HepG2 (cell line): ENCODE measurements around the gene EFCAB14. TPM values are rescaled to one million over a fixed set of nuclear protein-coding genes. Genes with fewer than 3 reads are reported as not detected.

Experiments
- ATAC-seq: fragments of 200-7000 bp; cut with Tn5 transposase; 3 replicates; pipeline ENCODE4 v1.9.1; 2020; ENCODE audit warnings: mild to moderate bottlenecking, moderate library complexity
- BruUV-seq: library from RNA; stranded (reverse); fragments of 400-500 nt; replicated peaks from 2 replicates; lab custom pipeline; 2021; lab: Mats Ljungman, UMichigan
- CTCF ChIA-PET: fragments of 300-600 bp; formaldehyde crosslinking; extraction: SDS; loops from one replicate; lab custom pipeline; 2021; ENCODE audit warnings: low total read pairs, inconsistent platforms, low intra/inter-chr PET ratio; lab: Yijun Ruan, JAX
- POLR2A ChIA-PET: fragments of 350-600 bp; sonication (Branson Sonifier 250); formaldehyde crosslinking; loops from one replicate; lab custom pipeline; 2020; ENCODE audit warnings: antibody characterized with exemption, inconsistent platforms; lab: Yijun Ruan, JAX
- DNase-seq: peaks from one replicate; pipeline ENCODE4 v3.0.0-alpha.2; 2015; ENCODE audit warnings: low spot score
- FAIRE-seq: peaks from 3 replicates; lab custom pipeline; 2011; peaks lifted over from hg19 to GRCh38; lab: Jason Lieb, UNC
- H2AFZ ChIP-seq: one replicate; pipeline ENCODE4 v1.6.1; 2011; ENCODE audit warnings: low read length, inconsistent platforms
- H3K27ac ChIP-seq: fragments of 300-600 bp; 3 replicates; pipeline ENCODE4 v1.8.0; 2011; ENCODE audit warnings: mixed run types, mild to moderate bottlenecking, mixed read lengths, low read length, inconsistent platforms; ENCODE audit not compliant: insufficient read depth; ENCODE audit errors: extremely low read length
- H3K27me3 ChIP-seq, 2 experiments: fragments of 200-600 bp in 1 of 2; 2 replicates in 1 of 2; 3 replicates in 1 of 2; pipeline versions ENCODE4 v1.6.0 to v1.8.0; 2011; ENCODE audit warnings: low read length in 2 of 2, mild to moderate bottlenecking in 2 of 2, moderate library complexity in 2 of 2, inconsistent platforms in 1 of 2; ENCODE audit not compliant: insufficient read depth in 2 of 2, control insufficient read depth in 1 of 2
- H3K36me3 ChIP-seq, 2 experiments: fragments of 200-600 bp in 1 of 2; replicated peaks in 1 of 2; 2 replicates in 1 of 2; 3 replicates in 1 of 2; pipeline versions ENCODE4 v1.5.1 to v1.8.0; 2011; ENCODE audit warnings: low read length in 2 of 2, inconsistent platforms in 1 of 2; ENCODE audit not compliant: insufficient read depth in 2 of 2, control insufficient read depth in 1 of 2
- H3K4me1 ChIP-seq: 2 replicates; pipeline ENCODE4 v1.5.1; 2012; ENCODE audit warnings: low read length, inconsistent platforms; ENCODE audit not compliant: insufficient read depth
- H3K4me2 ChIP-seq: 2 replicates; pipeline ENCODE4 v1.6.0; 2011; ENCODE audit warnings: low read depth, low read length, inconsistent platforms
- H3K4me3 ChIP-seq, 3 experiments: fragments of 200-600 bp in 1 of 3; sonication (generic), shearing (Covaris generic) in 1 of 3; replicated peaks in 1 of 3; 2 replicates each; pipeline ENCODE4 v1.5.1; 2011 to 2016; ENCODE audit warnings: low read length in 3 of 3, inconsistent platforms in 2 of 3, low read depth in 2 of 3, mild to moderate bottlenecking in 2 of 3, control low read depth in 1 of 3, mixed read lengths in 1 of 3; ENCODE audit not compliant: insufficient read depth in 1 of 3
- H3K79me2 ChIP-seq: one replicate; pipeline ENCODE4 v1.6.1; 2011; ENCODE audit warnings: low read length, inconsistent platforms; ENCODE audit not compliant: insufficient read depth
- H3K9ac ChIP-seq: 2 replicates; pipeline ENCODE4 v1.6.0; 2011; ENCODE audit warnings: mild to moderate bottlenecking, low read depth, low read length, inconsistent platforms; ENCODE audit not compliant: insufficient read depth
- H3K9me3 ChIP-seq: 2 replicates; pipeline ENCODE4 v1.5.1; 2012; ENCODE audit warnings: mild to moderate bottlenecking, low read length
- H4K20me1 ChIP-seq: 2 replicates; pipeline ENCODE4 v1.6.0; 2011; ENCODE audit warnings: inconsistent platforms, mild to moderate bottlenecking, low read length, moderate library complexity; ENCODE audit not compliant: insufficient read depth
- GLI4 ChIP-seq: sonication (generic); formaldehyde crosslinking; IDR thresholded peaks from 2 replicates; pipeline ENCODE4 v1.5.1; 2020; ENCODE audit warnings: missing genetic modification reagents, mild to moderate bottlenecking, moderate library complexity, borderline replicate concordance
- RARG ChIP-seq: sonication (generic); formaldehyde crosslinking; IDR thresholded peaks from 2 replicates; pipeline ENCODE4 v1.4.0; 2020; ENCODE audit warnings: low read depth, mild to moderate bottlenecking, missing genetic modification reagents
- SMAD9 ChIP-seq: sonication (generic); formaldehyde crosslinking; IDR thresholded peaks from 2 replicates; pipeline ENCODE4 v1.5.1; 2020; ENCODE audit warnings: mild to moderate bottlenecking, missing genetic modification reagents
- SOX6 ChIP-seq, 2 experiments: fragments of 450-650 bp in 1 of 2; sonication (generic) in 1 of 2; formaldehyde crosslinking in 1 of 2; IDR thresholded peaks; 2 replicates each; pipeline versions ENCODE4 v1.4.0 to v1.6.1; 2017 to 2020; ENCODE audit warnings: antibody characterized with exemption in 1 of 2, mild to moderate bottlenecking in 1 of 2, missing genetic modification reagents in 1 of 2
- ZNF292 ChIP-seq: sonication (generic); formaldehyde crosslinking; IDR thresholded peaks from 2 replicates; pipeline ENCODE4 v1.8.1; 2022; ENCODE audit warnings: mild to moderate bottlenecking, low read depth, missing genetic modification reagents, borderline replicate concordance
- ZNF644 ChIP-seq: IDR thresholded peaks from 2 replicates; pipeline ENCODE4 v1.6.1; 2016; ENCODE audit warnings: low read depth
- ZNF891 ChIP-seq: sonication (generic); formaldehyde crosslinking; IDR thresholded peaks from 2 replicates; pipeline ENCODE4 v1.5.0; 2020; ENCODE audit warnings: mild to moderate bottlenecking, missing genetic modification reagents
- WGBS: methylation state at CpG from one replicate; pipeline ENCODE4 v1.1.6; 2017; ENCODE audit warnings: low lambda C conversion rate; 5-methylcytosine and 5-hydroxymethylcytosine counted together
- in situ Hi-C: cut with HindIII; loops from 2 replicates; pipeline ENCODE4 v1.10.0; 2017; ENCODE audit warnings: low pct_unique_long_range_greater_than_20kb; ENCODE audit not compliant: extremely low pct_ligation_motif_present
- intact Hi-C: fragments of 100-400 bp; cut with micrococcal nuclease; formaldehyde crosslinking; loops from one replicate; pipeline ENCODE4 v1.10.0; 2022; ENCODE audit not compliant: unreplicated experiment
- polyA plus RNA-seq, 8 experiments: library from polyadenylated mRNA; depleted of rRNA in 3 of 8; stranded (reverse) in 7 of 8; unstranded in 1 of 8; fragments of >200 nt; fragmentation: Illumina TruSeq in 4 of 8; extraction: Trizol in 4 of 8; gene quantifications; 2 replicates each; pipeline versions ENCODE4 v1.2.1 to v1.2.3, GENCODE V29; 2011 to 2016; ENCODE audit warnings: low read depth in 4 of 8, missing spikeins in 1 of 8, mixed read lengths in 1 of 8; ENCODE audit not compliant: insufficient read depth in 1 of 8
- total RNA-seq, 5 experiments: library from RNA; depleted of rRNA; stranded (reverse); fragments of >200 nt; fragmentation: Illumina TruSeq; extraction: Trizol; gene quantifications; 2 replicates each; pipeline ENCODE4 v1.2.3, GENCODE V29; 2016; ENCODE audit warnings: low read depth in 1 of 5
- TF ChIP-seq, protein P1 (sequence below): sonication (generic); formaldehyde crosslinking; IDR thresholded peaks from 2 replicates; pipeline ENCODE4 v1.5.0; 2020; ENCODE audit warnings: missing genetic modification reagents
- TF ChIP-seq, protein P2 (sequence below): sonication (generic); formaldehyde crosslinking; IDR thresholded peaks from 2 replicates; pipeline ENCODE4 v1.8.0; 2022; ENCODE audit warnings: mild to moderate bottlenecking, missing genetic modification reagents
- TF ChIP-seq, protein P3 (sequence below): sonication (generic); formaldehyde crosslinking; IDR thresholded peaks from 2 replicates; pipeline ENCODE4 v1.5.0; 2020; ENCODE audit warnings: missing genetic modification reagents
- TF ChIP-seq, protein P4 (sequence below): sonication (generic); formaldehyde crosslinking; IDR thresholded peaks from 2 replicates; pipeline ENCODE4 v1.5.1; 2020; ENCODE audit warnings: missing genetic modification reagents, mild to moderate bottlenecking, borderline replicate concordance

Gene EFCAB14
- total and polyA plus RNA-seq, 2 of the 13 experiments (the other 11 are each of a cell fraction or from before 2014, with no cell fraction given): 13.4 to 17.9 TPM

DNA sequence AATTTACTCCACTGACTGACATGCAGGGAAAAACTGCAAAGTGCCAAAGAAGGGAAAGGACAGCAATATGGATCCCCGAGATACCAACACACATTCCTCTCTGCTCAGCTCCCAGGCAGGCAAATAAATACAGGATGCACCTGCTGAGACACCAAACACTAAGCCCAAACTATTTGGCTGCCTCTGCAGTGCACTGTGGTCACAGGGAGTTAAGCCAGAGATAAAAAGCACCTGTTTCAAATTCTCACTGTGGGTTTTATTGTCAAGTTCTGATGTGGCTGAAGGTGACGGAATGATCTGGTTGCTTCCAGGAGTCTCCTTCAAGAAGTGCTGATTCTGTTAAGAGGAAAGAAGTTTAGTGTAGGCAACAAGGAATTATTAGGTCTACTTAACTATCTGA lies 29.6 kb downstream of the EFCAB14 start:
- ATAC-seq: no peak
- Histone ChIP-seq H3K79me2 (no peaks in the 10 kb centered on the region), H3K36me3 (peaks cover 13 to 77% of the 10 kb centered on the region in 2 experiments), H3K4me2 (no peak overlapping the region), H3K27me3 (no peaks in the 10 kb centered on the region), H3K4me1 (0 out of 2 replicates have a peak, but pooled peaks cover 11% of the 10 kb centered on the region), H2AFZ (no peak overlapping the region), H3K4me3 (no peak overlapping the region), H3K27ac (no peak overlapping the region), H3K9me3 (no peaks in the 10 kb centered on the region), H4K20me1 (no peaks in the 10 kb centered on the region), H3K9ac (no peak overlapping the region)
- CTCF ChIA-PET: no interaction called here
- DNase-seq: no peak
- TF ChIP-seq ZNF644 (CRISPR knock-in tag) (no peak), SMAD9 (CRISPR knock-in tag) (no peak), ZNF891 (CRISPR knock-in tag) (no peak)
- in situ Hi-C loops: no loop called here
- intact Hi-C loops: no loop called here
- BruUV-seq: no TSS peak
- POLR2A ChIA-PET: no interaction called here
- no peak for FAIRE-seq
- WGBS: 100% methylated on average over 2 of the region's 2 CpGs

DNA sequence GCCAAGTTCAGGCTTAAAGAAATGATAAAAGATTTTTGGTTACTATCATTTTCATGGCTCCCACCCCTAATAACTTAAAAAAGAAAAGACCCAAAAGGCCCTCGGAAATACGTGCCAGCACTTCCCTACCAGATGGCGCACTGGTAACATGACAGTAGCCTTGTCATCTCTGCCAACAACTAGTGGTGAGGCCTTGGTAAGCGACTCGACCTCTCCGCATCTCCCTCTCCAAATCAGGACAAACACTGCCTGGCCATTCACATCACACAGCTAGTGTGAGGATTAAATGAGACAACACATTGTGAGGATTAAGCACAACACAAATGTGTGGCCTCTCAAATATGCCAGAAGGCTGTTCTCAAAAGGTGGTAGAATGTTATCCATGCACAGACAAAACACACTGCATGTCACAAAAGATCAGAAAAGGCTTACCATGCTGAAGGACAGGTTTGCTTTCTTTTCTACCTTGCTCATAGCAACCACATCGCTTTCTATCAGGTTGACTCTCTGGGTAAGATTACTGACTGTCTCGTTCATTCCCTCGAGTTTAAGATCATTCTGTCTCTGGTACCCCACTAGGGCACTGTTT lies 30.9 kb downstream of the EFCAB14 start:
- Histone ChIP-seq H4K20me1 (no peaks in the 10 kb centered on the region), H3K9me3 (no peaks in the 10 kb centered on the region), H3K4me3 (no peak overlapping the region), H3K79me2 (no peaks in the 10 kb centered on the region), H3K4me1 (0 out of 2 replicates have a peak, but pooled peaks cover 7% of the 10 kb centered on the region), H3K9ac (no peak overlapping the region), H3K27me3 (no peaks in the 10 kb centered on the region), H3K27ac (no peak overlapping the region), H2AFZ (no peak overlapping the region), H3K4me2 (no peak overlapping the region), H3K36me3 (peaks cover 13 to 90% of the 10 kb centered on the region in 2 experiments)
- BruUV-seq: no TSS peak
- intact Hi-C loops (no loop called here), in situ Hi-C loops (no loop called here)
- ChIA-PET CTCF (no interaction called here), POLR2A (no interaction called here)
- WGBS: 98% methylated on average over 9 of the region's 9 CpGs
- ATAC-seq (no peak), FAIRE-seq (no peak), DNase-seq (no peak)
- TF ChIP-seq GLI4 (CRISPR knock-in tag): no peak
- TF ChIP-seq, protein P1, sequence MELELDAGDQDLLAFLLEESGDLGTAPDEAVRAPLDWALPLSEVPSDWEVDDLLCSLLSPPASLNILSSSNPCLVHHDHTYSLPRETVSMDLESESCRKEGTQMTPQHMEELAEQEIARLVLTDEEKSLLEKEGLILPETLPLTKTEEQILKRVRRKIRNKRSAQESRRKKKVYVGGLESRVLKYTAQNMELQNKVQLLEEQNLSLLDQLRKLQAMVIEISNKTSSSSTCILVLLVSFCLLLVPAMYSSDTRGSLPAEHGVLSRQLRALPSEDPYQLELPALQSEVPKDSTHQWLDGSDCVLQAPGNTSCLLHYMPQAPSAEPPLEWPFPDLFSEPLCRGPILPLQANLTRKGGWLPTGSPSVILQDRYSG (CRISPR knock-in tag): no peak
- no peak for TF ChIP-seq SOX6 (IDR thresholded peaks at IDR 0.05)
- TF ChIP-seq SOX6 (CRISPR knock-in tag; IDR thresholded peaks at IDR 0.05): no peak
- TF ChIP-seq, protein P2, sequence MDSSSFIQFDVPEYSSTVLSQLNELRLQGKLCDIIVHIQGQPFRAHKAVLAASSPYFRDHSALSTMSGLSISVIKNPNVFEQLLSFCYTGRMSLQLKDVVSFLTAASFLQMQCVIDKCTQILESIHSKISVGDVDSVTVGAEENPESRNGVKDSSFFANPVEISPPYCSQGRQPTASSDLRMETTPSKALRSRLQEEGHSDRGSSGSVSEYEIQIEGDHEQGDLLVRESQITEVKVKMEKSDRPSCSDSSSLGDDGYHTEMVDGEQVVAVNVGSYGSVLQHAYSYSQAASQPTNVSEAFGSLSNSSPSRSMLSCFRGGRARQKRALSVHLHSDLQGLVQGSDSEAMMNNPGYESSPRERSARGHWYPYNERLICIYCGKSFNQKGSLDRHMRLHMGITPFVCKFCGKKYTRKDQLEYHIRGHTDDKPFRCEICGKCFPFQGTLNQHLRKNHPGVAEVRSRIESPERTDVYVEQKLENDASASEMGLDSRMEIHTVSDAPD (CRISPR knock-in tag): no peak
- TF ChIP-seq, protein P3, sequence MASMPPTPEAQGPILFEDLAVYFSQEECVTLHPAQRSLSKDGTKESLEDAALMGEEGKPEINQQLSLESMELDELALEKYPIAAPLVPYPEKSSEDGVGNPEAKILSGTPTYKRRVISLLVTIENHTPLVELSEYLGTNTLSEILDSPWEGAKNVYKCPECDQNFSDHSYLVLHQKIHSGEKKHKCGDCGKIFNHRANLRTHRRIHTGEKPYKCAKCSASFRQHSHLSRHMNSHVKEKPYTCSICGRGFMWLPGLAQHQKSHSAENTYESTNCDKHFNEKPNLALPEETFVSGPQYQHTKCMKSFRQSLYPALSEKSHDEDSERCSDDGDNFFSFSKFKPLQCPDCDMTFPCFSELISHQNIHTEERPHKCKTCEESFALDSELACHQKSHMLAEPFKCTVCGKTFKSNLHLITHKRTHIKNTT (CRISPR knock-in tag): no peak
- TF ChIP-seq ZNF292 (CRISPR knock-in tag): no peak
- TF ChIP-seq RARG (CRISPR knock-in tag): no peak
- TF ChIP-seq, protein P4, sequence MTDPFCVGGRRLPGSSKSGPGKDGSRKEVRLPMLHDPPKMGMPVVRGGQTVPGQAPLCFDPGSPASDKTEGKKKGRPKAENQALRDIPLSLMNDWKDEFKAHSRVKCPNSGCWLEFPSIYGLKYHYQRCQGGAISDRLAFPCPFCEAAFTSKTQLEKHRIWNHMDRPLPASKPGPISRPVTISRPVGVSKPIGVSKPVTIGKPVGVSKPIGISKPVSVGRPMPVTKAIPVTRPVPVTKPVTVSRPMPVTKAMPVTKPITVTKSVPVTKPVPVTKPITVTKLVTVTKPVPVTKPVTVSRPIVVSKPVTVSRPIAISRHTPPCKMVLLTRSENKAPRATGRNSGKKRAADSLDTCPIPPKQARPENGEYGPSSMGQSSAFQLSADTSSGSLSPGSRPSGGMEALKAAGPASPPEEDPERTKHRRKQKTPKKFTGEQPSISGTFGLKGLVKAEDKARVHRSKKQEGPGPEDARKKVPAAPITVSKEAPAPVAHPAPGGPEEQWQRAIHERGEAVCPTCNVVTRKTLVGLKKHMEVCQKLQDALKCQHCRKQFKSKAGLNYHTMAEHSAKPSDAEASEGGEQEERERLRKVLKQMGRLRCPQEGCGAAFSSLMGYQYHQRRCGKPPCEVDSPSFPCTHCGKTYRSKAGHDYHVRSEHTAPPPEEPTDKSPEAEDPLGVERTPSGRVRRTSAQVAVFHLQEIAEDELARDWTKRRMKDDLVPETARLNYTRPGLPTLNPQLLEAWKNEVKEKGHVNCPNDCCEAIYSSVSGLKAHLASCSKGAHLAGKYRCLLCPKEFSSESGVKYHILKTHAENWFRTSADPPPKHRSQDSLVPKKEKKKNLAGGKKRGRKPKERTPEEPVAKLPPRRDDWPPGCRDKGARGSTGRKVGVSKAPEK: no peak
